ENCODE measurements around the gene RRM2. TPM values are rescaled to one million over a fixed set of nuclear protein-coding genes. Genes with fewer than 3 reads are reported as not detected.

RRM2 gene
- total and polyA plus RNA-seq, 9 donors = 0.24 to 4.6 (median 1.3) TPM; not detected in 2

DNA sequence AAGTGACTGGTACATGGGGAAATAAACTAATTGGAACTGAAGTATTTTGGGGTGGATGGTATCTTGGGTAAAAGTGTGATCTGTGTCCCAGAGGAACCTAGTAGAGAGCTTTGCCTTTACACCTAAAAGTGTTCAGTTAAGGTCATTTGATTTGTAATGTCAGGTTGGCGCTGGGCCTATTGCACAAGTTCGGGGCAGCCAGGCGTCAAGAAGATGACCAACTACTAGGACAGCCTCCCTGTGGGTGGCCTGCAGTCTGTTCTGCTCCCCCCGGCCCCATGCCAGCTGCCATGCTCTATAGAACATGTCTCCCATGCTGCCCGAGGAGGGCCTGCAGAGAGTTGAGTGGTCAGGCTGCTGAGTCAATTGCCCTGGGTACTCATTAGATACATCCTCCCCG, 10.1 kb downstream of the RRM2 start:
- no peak for TF ChIP-seq CTCF (IDR thresholded peaks at IDR 0.05)
- TF ChIP-seq POLR2A (IDR thresholded peaks at IDR 0.05) = no peak
- no peak for TF ChIP-seq EP300 (IDR thresholded peaks at IDR 0.05)
- intact Hi-C loops (cut with DNase I) = no loop called here
- Histone ChIP-seq H3K27ac (no peak overlapping the region), H3K4me1 (ENCODE audit: insufficient read depth) (no peaks in the 10 kb centered on the region), H3K9me3 (no peaks in the 10 kb centered on the region), H3K36me3 (no peaks in the 10 kb centered on the region), H3K4me3 (no peak overlapping the region), H3K27me3 (no peaks in the 10 kb centered on the region)
- 91 to 94% (median 94%) methylated on average over 6 of the region's 6 CpGs for WGBS, 3 donors
- no peak for DNase-seq

GRCh38 chr2:10132996-10133647, 10.6 kb downstream of the RRM2 start:
- Histone ChIP-seq H3K27ac (no peak overlapping the region), H3K36me3 (no peaks in the 10 kb centered on the region), H3K27me3 (no peaks in the 10 kb centered on the region), H3K4me3 (no peak overlapping the region), H3K9me3 (no peaks in the 10 kb centered on the region), H3K4me1 (ENCODE audit: insufficient read depth) (no peaks in the 10 kb centered on the region)
- TF ChIP-seq EP300 (IDR thresholded peaks at IDR 0.05) = no peak
- no peak for TF ChIP-seq CTCF (IDR thresholded peaks at IDR 0.05)
- no peak for TF ChIP-seq POLR2A (IDR thresholded peaks at IDR 0.05)
- no peak for DNase-seq
- WGBS, 3 donors = 88 to 89% (median 89%) methylated on average over 6 of the region's 6 CpGs
- intact Hi-C loops (cut with DNase I) = no loop called here

GRCh38 chr2:10135296-10136089, 13.0 kb downstream of the RRM2 start:
- Histone ChIP-seq H3K27ac (no peak overlapping the region), H3K27me3 (no peaks in the 10 kb centered on the region), H3K36me3 (no peaks in the 10 kb centered on the region), H3K4me1 (ENCODE audit: insufficient read depth) (no peaks in the 10 kb centered on the region), H3K4me3 (no peak overlapping the region), H3K9me3 (no peaks in the 10 kb centered on the region)
- 71 to 76% (median 76%) methylated on average over 9 of the region's 9 CpGs for WGBS, 3 donors
- intact Hi-C loops (cut with DNase I) = no loop called here
- DNase-seq = no peak
- TF ChIP-seq EP300 (IDR thresholded peaks at IDR 0.05) = no peak
- TF ChIP-seq POLR2A (IDR thresholded peaks at IDR 0.05) = no peak
- no peak for TF ChIP-seq CTCF (IDR thresholded peaks at IDR 0.05)

- no peaks in the 10 kb centered on the region for H3K27me3 ChIP-seq
- no peak overlapping the region for H3K4me3 ChIP-seq
- H3K36me3 ChIP-seq = no peaks in the 10 kb centered on the region
- no peaks in the 10 kb centered on the region for H3K4me1 ChIP-seq (ENCODE audit: insufficient read depth)
- intact Hi-C loops (cut with DNase I) = no loop called here
- no peak overlapping the region for H3K27ac ChIP-seq
- H3K9me3 ChIP-seq = no peaks in the 10 kb centered on the region
- TF ChIP-seq EP300 (IDR thresholded peaks at IDR 0.05) = no peak
- TF ChIP-seq POLR2A (IDR thresholded peaks at IDR 0.05) = no peak
- no peak for TF ChIP-seq CTCF (IDR thresholded peaks at IDR 0.05)
- no peak for DNase-seq
- 77 to 78% (median 77%) methylated on average over 7 of the region's 7 CpGs for WGBS, 3 donors
Observed at GRCh38 chr2:10136101-10136934, 13.8 kb downstream of the RRM2 start.

Data from ovary (tissue), 9 donors.